SU-DHL-6 (cell line): ENCODE data around the gene NPHS1.

ENCODE experiments used
- H2AFZ ChIP-seq: fragments of 200-600 bp; sonication (generic); 2 replicates; pipeline ENCODE4 v1.6.1; 2014; ENCODE audit warnings: low read depth, mild to moderate bottlenecking, moderate library complexity, mixed read lengths, antibody characterized with exemption, low read length; ENCODE audit not compliant: severe bottlenecking
- H3F3A ChIP-seq: fragments of 200-600 bp; shearing (Covaris generic); 2 replicates; pipeline ENCODE4 v1.6.0; 2016; ENCODE audit warnings: antibody characterized with exemption, mild to moderate bottlenecking; ENCODE audit not compliant: insufficient read depth
- H3K27ac ChIP-seq: fragments of 200-600 bp; sonication (generic); 2 replicates; pipeline ENCODE4 v1.5.1; 2016; ENCODE audit warnings: low read depth, mild to moderate bottlenecking, low read length, moderate library complexity, mixed read lengths
- H3K27me3 ChIP-seq: fragments of 200-600 bp; sonication (generic), shearing (Covaris generic); 2 replicates; pipeline ENCODE4 v1.6.0; 2014; ENCODE audit warnings: mild to moderate bottlenecking, low read length
- H3K36me3 ChIP-seq: fragments of 200-600 bp; sonication (generic); 2 replicates; pipeline ENCODE4 v1.6.1; 2014; ENCODE audit warnings: mild to moderate bottlenecking, low read length, mixed read lengths
- H3K4me2 ChIP-seq: fragments of 300-600, 200-600 bp; shearing (Covaris generic), sonication (generic); 2 replicates; pipeline ENCODE4 v1.6.0; 2014; ENCODE audit warnings: low read length, low read depth, mild to moderate bottlenecking; ENCODE audit not compliant: poor library complexity, severe bottlenecking
- H3K4me3 ChIP-seq: fragments of 200-600 bp; sonication (generic); 2 replicates; pipeline ENCODE4 v1.5.1; 2014; ENCODE audit warnings: antibody characterized with exemption, low read length, mild to moderate bottlenecking, mixed read lengths; ENCODE audit not compliant: insufficient read depth, poor library complexity, severe bottlenecking
- H3K79me2 ChIP-seq: fragments of 200-600 bp; sonication (generic); 2 replicates; pipeline ENCODE4 v1.6.1; 2014; ENCODE audit warnings: mild to moderate bottlenecking, low read length, moderate library complexity; ENCODE audit not compliant: insufficient read depth
- H3K9ac ChIP-seq: fragments of 200-600 bp; sonication (generic); 2 replicates; pipeline ENCODE4 v1.7.0; 2014; ENCODE audit warnings: mild to moderate bottlenecking, low read length
- H3K9me2 ChIP-seq: fragments of 200-600 bp; sonication (generic); replicated peaks from 2 replicates; pipeline ENCODE4 v1.6.1; 2014; ENCODE audit warnings: low read length; ENCODE audit not compliant: insufficient read depth
- H3K9me3 ChIP-seq: fragments of 200-600 bp; sonication (generic); 2 replicates; pipeline ENCODE4 v1.6.1; 2014; ENCODE audit warnings: low read length, mixed read lengths; ENCODE audit not compliant: insufficient read depth
- H4K20me1 ChIP-seq: fragments of 200-600 bp; sonication (generic); 2 replicates; pipeline ENCODE4 v1.6.1; 2014; ENCODE audit warnings: low read depth, mild to moderate bottlenecking, antibody characterized with exemption, low read length, moderate library complexity, mixed read lengths
- CTCF ChIP-seq: fragments of 200-600 bp; sonication (generic); IDR thresholded peaks from one replicate; pipeline ENCODE4 v1.5.1; 2017; ENCODE audit warnings: antibody characterized with exemption, mild to moderate bottlenecking, low read length, moderate library complexity; ENCODE audit not compliant: insufficient read depth, poor library complexity, severe bottlenecking
- EZH2phosphoT487 ChIP-seq: fragments of 200-600 bp; sonication (generic), shearing (Covaris generic); conservative IDR thresholded peaks from 2 replicates; pipeline ENCODE4 v1.6.1; 2018; ENCODE audit warnings: mild to moderate bottlenecking, antibody characterized with exemption, low read length, moderate library complexity, mixed read lengths

NPHS1 gene

GRCh38 chr19:35830986-35831385, 21.3 kb downstream of the NPHS1 start:
- TF ChIP-seq EZH2phosphoT487 (no peak), CTCF (no peak)
- Histone ChIP-seq H3K79me2 (no peaks in the 10 kb centered on the region), H3F3A (no peaks in the 10 kb centered on the region), H4K20me1 (no peaks in the 10 kb centered on the region), H3K27ac (no peak overlapping the region), H3K9me2 (no peaks in the 10 kb centered on the region), H3K9ac (no peak overlapping the region), H3K27me3 (no peaks in the 10 kb centered on the region), H3K4me3 (no peak overlapping the region), H3K36me3 (no peaks in the 10 kb centered on the region), H3K4me2 (no peak overlapping the region), H3K9me3 (no peaks in the 10 kb centered on the region), H2AFZ (no peak overlapping the region)

GRCh38 chr19:35828692-35829301, 23.5 kb downstream of the NPHS1 start:
- Histone ChIP-seq H3K79me2 (no peaks in the 10 kb centered on the region), H3K36me3 (no peaks in the 10 kb centered on the region), H4K20me1 (no peaks in the 10 kb centered on the region), H3F3A (no peaks in the 10 kb centered on the region), H3K4me2 (no peak overlapping the region), H3K9me2 (no peaks in the 10 kb centered on the region), H3K9ac (no peak overlapping the region), H3K9me3 (no peaks in the 10 kb centered on the region), H3K4me3 (no peak overlapping the region), H2AFZ (no peak overlapping the region), H3K27ac (no peak overlapping the region), H3K27me3 (no peaks in the 10 kb centered on the region)
- TF ChIP-seq EZH2phosphoT487 (no peak), CTCF (no peak)

DNA sequence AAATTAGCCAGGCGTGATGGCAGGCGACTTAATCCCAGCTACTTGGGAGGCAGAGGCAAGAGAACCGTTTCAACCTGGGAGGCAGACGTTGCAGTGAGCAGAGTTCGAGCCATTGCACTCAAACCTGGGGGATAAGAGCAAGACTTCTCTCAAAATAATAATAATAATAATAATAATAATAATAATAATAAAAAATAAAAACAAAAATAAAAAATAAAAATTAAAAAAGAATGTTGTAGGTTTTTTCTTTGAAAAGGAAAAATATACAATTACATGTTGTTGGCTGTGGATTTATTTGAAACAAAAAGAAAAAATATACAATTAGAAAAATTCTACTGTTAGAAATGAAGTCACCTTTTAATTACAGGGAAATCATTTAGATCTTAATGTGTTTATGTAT, 28.2 kb downstream of the NPHS1 start:
- TF ChIP-seq CTCF (no peak), EZH2phosphoT487 (no peak)
- no peak overlapping the region for H3K9ac ChIP-seq
- H3K27me3 ChIP-seq, result no peaks in the 10 kb centered on the region
- no peak overlapping the region for H3K27ac ChIP-seq
- no peaks in the 10 kb centered on the region for H3K9me2 ChIP-seq
- H3K9me3 ChIP-seq, result no peaks in the 10 kb centered on the region
- no peak overlapping the region for H2AFZ ChIP-seq
- H3K36me3 ChIP-seq, result no peaks in the 10 kb centered on the region
- H3K4me3 ChIP-seq, result no peak overlapping the region
- H3K4me2 ChIP-seq, result no peak overlapping the region
- H3K79me2 ChIP-seq, result no peaks in the 10 kb centered on the region
- H4K20me1 ChIP-seq, result no peaks in the 10 kb centered on the region
- no peaks in the 10 kb centered on the region for H3F3A ChIP-seq
